Vagina (tissue), 2 donors: ENCODE results near the gene REXO4. TPM values are rescaled to one million over a fixed set of nuclear protein-coding genes. Genes with fewer than 3 reads are reported as not detected.

Source experiments
- DNase-seq, 2 donors: peaks; one replicate each; pipeline ENCODE4 v3.0.0-alpha.2; 2017; ENCODE audit errors: extremely low spot score in 2 of 2
- H3K27ac ChIP-seq: fragments of 200-600 bp; sonication (generic); one replicate; pipeline ENCODE4 v1.5.1; 2019
- H3K27me3 ChIP-seq: fragments of 200-600 bp; sonication (generic); one replicate; pipeline ENCODE4 v1.5.1; 2019
- H3K36me3 ChIP-seq, 2 donors: fragments of 200-600 bp; sonication (generic); one replicate each; pipeline ENCODE4 v1.5.1; 2017 to 2019
- H3K4me1 ChIP-seq: fragments of 200-600 bp; sonication (generic); one replicate; pipeline ENCODE4 v1.5.1; 2019
- H3K4me3 ChIP-seq, 2 donors: fragments of 200-600 bp; sonication (generic); 1 replicate in 1 of 2; 2 replicates in 1 of 2; pipeline ENCODE4 v1.5.1; 2016 to 2019
- H3K9me3 ChIP-seq: fragments of 200-600 bp; sonication (generic); one replicate; pipeline ENCODE4 v1.5.1; 2019
- CTCF ChIP-seq, 3 experiments: fragments of 450-650 bp in 2 of 3; fragments of 200-600 bp in 1 of 3; sonication (generic) in 1 of 3; IDR thresholded peaks; one replicate each; pipeline ENCODE4 v1.5.1; 2017 to 2019; ENCODE audit warnings: antibody characterized with exemption in 3 of 3, mild to moderate bottlenecking in 2 of 3, moderate library complexity in 2 of 3
- POLR2A ChIP-seq, 2 donors: fragments of 450-650 bp; IDR thresholded peaks; one replicate each; pipeline ENCODE4 v1.6.1; 2017; ENCODE audit warnings: antibody characterized with exemption in 2 of 2, mild to moderate bottlenecking in 2 of 2, moderate library complexity in 2 of 2
- POLR2AphosphoS5 ChIP-seq, 2 donors: sonication (generic); formaldehyde crosslinking; IDR thresholded peaks; one replicate each; pipeline ENCODE4 v1.9.0; 2017; ENCODE audit warnings: antibody characterized with exemption in 2 of 2, mild to moderate bottlenecking in 2 of 2, low read depth in 1 of 2; ENCODE audit not compliant: insufficient read depth in 1 of 2
- intact Hi-C: fragments of 100-400 bp; cut with DNase I; formaldehyde crosslinking; loops from one replicate; pipeline ENCODE4 v1.15.1; 2023
- total RNA-seq: library from RNA; depleted of rRNA; stranded (reverse); fragments of >200 nt; gene quantifications from one replicate; pipeline ENCODE4 v1.2.3, GENCODE V29; 2016

The REXO4 gene
- total RNA-seq, 1 donor from 2014 or later = 17.2 TPM

GRCh38 chr9:133429214-133429613 is 11.4 kb upstream of the REXO4 start:
- Histone ChIP-seq H3K27me3 (no peaks in the 10 kb centered on the region), H3K36me3 (no peaks in the 10 kb centered on the region), H3K27ac (no peak overlapping the region), H3K4me1 (peaks cover 8% of the 10 kb centered on the region), H3K9me3 (no peaks in the 10 kb centered on the region), H3K4me3 (peak overlapping the region; percentile 25 to 40)
- DNase-seq = no peak
- TF ChIP-seq POLR2A (IDR thresholded peaks at IDR 0.05) (no peak), POLR2AphosphoS5 (IDR thresholded peaks at IDR 0.05; ENCODE audit: insufficient read depth in 1 of 2, low read depth in 1 of 2) (no peak), CTCF (IDR thresholded peaks at IDR 0.05) (no peak)
- intact Hi-C loops = no loop called here

- DNase-seq = no peak
- Histone ChIP-seq H3K27ac (no peak overlapping the region), H3K9me3 (no peaks in the 10 kb centered on the region), H3K27me3 (no peaks in the 10 kb centered on the region), H3K36me3 (no peaks in the 10 kb centered on the region), H3K4me3 (peak overlapping the region; percentile 25 to 40), H3K4me1 (peaks cover 8% of the 10 kb centered on the region)
- no peak for TF ChIP-seq POLR2AphosphoS5 (IDR thresholded peaks at IDR 0.05; ENCODE audit: insufficient read depth in 1 of 2, low read depth in 1 of 2)
- no peak for TF ChIP-seq CTCF (IDR thresholded peaks at IDR 0.05)
- no peak for TF ChIP-seq POLR2A (IDR thresholded peaks at IDR 0.05)
- intact Hi-C loops = no loop called here
Measured at GRCh38 chr9:133428617-133429101, 10.8 kb upstream of the REXO4 start.

GRCh38 chr9:133427658-133428348 is 10.0 kb upstream of the REXO4 start:
- no peak overlapping the region for H3K27ac ChIP-seq
- H3K4me1 ChIP-seq = peaks cover 8% of the 10 kb centered on the region
- H3K36me3 ChIP-seq = no peaks in the 10 kb centered on the region
- no peaks in the 10 kb centered on the region for H3K27me3 ChIP-seq
- H3K9me3 ChIP-seq = no peaks in the 10 kb centered on the region
- intact Hi-C loops = no loop called here
- no peak for DNase-seq
- H3K4me3 ChIP-seq = peak overlapping the region in 1 of 2 donors; percentile 40
- no peak for TF ChIP-seq POLR2A (IDR thresholded peaks at IDR 0.05)
- no peak for TF ChIP-seq CTCF (IDR thresholded peaks at IDR 0.05)
- no peak for TF ChIP-seq POLR2AphosphoS5 (IDR thresholded peaks at IDR 0.05; ENCODE audit: insufficient read depth in 1 of 2, low read depth in 1 of 2)

- Histone ChIP-seq H3K36me3 (no peaks in the 10 kb centered on the region), H3K27ac (no peak overlapping the region), H3K9me3 (no peaks in the 10 kb centered on the region), H3K27me3 (no peaks in the 10 kb centered on the region), H3K4me1 (peaks cover 8% of the 10 kb centered on the region), H3K4me3 (no peak overlapping the region)
- TF ChIP-seq POLR2A (IDR thresholded peaks at IDR 0.05) (no peak), POLR2AphosphoS5 (IDR thresholded peaks at IDR 0.05; ENCODE audit: insufficient read depth in 1 of 2, low read depth in 1 of 2) (no peak)
- intact Hi-C loops = no loop called here
- DNase-seq = no peak
Measured at GRCh38 chr9:133426011-133426410, 8.2 kb upstream of the REXO4 start.

GRCh38 chr9:133425049-133425632 is 7.3 kb upstream of the REXO4 start:
- Histone ChIP-seq H3K4me1 (peaks cover 8% of the 10 kb centered on the region), H3K9me3 (no peaks in the 10 kb centered on the region), H3K27ac (no peak overlapping the region), H3K36me3 (no peaks in the 10 kb centered on the region), H3K27me3 (no peaks in the 10 kb centered on the region), H3K4me3 (no peak overlapping the region)
- TF ChIP-seq POLR2A (IDR thresholded peaks at IDR 0.05) (no peak), CTCF (IDR thresholded peaks at IDR 0.05) (no peak), POLR2AphosphoS5 (IDR thresholded peaks at IDR 0.05; ENCODE audit: insufficient read depth in 1 of 2, low read depth in 1 of 2) (no peak)
- intact Hi-C loops = no loop called here
- no peak for DNase-seq
